HS-5 (cell line): ENCODE data around the gene EIF2D.
"Not testable (repeated sequence)": the region's sequence is repeated elsewhere in the genome, so short reads cannot be mapped to it uniquely, and the experiment has no call there.

Experiments
- DNase-seq: peaks from one replicate; pipeline ENCODE4 v3.0.0-alpha.2; 2012; ENCODE audit warnings: low read depth

The EIF2D gene

GRCh38 chr1:206612129-206612876 lies at the start of gene EIF2D:
TSS of gene EIF2D (minus strand) at chr1:206612465. CDS start at chr1:206612342, 123 bp downstream.
- DNase-seq = no peak

DNA sequence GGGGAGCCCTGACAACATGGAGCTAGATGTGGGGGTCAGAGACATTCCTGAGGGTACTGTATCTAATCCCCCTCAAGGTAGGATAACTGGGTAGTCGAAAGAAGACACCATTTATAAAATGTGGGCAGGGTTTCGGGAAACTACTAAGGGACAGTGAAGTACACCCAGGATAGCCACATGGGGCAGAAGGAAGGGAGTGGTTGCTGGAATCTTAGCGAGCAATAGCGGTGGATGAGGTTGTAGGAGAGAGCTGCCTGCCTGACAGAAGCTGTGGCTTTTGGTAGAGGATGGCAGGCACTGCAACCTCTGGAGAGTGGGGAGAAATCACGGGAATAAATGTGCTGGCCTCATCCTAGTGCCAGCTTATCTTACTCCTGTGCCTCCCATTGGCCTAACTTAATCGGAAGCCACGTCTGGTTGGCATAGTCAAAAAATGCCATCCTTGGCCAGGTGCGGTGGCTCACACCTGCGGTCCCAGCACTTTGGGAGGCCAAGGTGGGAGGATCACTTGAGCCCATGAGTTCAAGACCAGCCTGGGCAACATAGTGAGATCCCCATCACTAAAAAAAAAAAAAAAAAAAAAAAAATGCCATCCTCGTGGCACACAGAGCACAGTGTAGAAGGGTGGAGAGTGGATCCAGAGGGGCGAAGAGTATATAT lies 49.0 kb upstream of the EIF2D start:
- no peak for DNase-seq

- no peak for DNase-seq
Observed at GRCh38 chr1:206660136-206660535, 47.9 kb upstream of the EIF2D start.

DNA sequence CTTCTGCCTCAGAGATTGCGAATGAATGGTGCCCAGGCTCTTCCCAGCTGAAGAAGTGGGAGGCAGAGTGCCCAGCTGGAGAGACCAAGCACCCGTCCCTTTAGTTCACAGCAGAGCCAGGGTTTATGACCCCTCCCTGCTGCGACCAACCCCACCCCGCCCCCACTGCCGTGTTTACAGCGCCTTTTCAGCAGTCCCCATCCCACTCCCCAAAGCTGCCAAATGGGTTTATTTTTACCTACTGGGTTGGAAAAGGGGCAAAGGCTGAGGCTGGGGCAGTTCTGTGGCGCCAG lies 46.7 kb upstream of the EIF2D start:
- DNase-seq = no peak

GRCh38 chr1:206658264-206658980 lies 46.2 kb upstream of the EIF2D start:
- DNase-seq = no peak

DNA sequence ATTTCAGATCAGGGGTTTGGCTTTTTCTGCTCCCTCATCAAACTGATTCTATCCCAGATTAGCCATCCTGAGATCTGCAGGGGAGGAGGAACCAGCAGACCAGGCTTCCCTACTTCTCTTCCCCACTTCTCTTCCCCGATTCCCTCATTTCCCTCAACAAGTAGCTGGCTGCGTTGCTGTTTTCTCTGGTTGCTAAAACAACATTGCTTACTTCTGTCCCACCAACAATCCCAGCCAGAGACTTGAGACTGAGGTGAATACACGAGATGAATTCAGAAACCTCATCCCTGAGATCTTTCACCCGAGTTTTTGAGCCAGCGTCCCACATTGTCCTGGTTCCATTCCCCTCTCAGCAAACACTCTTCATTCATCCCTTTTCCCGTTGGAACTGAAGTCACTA lies 45.5 kb upstream of the EIF2D start:
- DNase-seq = no peak

GRCh38 chr1:206656936-206657335 lies 44.7 kb upstream of the EIF2D start:
- no peak for DNase-seq

DNA sequence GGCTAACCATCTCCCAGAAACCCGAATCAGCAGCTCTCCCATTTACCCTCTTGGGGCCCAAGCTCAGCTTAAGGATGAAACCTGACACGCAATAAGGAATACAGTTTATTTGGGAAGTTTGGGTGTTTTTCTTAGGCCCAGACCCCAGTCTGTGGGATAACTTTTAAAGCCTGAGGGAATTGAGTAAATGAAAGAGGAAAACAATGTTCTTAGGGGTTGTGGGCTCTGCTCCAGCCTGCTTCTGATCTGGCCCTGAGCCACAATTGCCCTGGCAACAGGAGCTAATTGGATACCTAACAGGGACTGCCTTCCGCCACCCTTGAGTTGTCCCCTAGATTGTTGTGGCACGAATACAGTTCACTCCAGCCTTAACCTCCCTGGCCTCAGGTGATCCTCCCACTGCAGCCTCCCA lies 43.2 kb upstream of the EIF2D start:
- DNase-seq = no peak

DNA sequence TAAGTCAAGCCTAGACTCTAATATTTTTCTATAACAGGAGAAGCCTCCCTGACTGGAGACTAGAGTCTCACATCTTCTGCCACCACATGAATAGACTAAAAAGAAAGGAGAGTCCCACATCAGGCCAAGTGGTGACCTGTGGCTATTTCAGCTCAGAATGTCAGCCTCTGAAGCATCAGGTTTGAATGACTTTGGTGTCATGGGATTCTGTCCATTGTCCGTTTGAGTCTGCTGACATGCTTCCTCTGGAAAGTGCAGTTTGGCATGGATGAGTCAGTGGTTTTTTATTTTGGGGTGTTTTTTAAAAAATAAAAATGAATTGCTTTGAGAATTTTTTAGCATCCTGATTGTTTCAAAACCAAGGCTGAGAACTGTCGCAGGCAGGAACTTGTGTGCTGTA lies 42.6 kb upstream of the EIF2D start:
- DNase-seq = no peak

GRCh38 chr1:206653715-206654459 lies 41.6 kb upstream of the EIF2D start:
- DNase-seq = no peak

GRCh38 chr1:206651958-206652890 lies 40.0 kb upstream of the EIF2D start:
- no peak for DNase-seq

GRCh38 chr1:206651014-206651413 lies 38.7 kb upstream of the EIF2D start:
- DNase-seq = no peak

DNA sequence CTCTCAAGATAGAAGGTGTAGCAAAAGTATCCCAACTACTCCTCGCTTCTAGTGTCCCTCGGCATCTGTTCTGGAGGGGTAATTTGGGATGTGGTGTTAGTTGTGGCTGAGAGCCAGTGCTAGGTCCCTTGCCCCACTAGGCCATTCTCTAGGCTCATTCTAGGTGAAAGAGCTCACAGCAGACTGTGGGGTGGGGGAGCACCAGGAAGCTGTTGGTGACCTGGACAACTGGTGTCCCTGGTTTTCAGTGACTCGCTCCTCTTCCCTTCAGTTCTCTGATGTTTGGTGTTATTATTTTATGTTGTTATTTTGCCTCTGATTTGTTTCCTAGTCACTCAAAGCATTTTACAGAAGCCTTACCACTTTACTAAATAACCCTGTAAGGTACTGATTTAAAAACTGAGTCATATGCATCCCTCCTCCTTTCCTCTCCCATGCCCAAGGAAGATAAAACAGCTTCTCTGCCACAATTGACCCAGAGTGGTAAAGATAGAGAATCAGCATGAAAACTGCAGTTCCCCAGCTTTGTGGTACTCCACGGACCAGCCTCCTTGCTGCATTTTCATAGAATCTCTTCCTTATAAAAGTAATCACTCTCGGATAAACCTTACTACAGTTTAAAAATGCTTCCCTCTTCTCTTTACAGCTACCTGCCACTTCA lies 37.1 kb upstream of the EIF2D start:
- DNase-seq = no peak

GRCh38 chr1:206647224-206647623 lies 35.0 kb upstream of the EIF2D start:
- DNase-seq = no peak

DNA sequence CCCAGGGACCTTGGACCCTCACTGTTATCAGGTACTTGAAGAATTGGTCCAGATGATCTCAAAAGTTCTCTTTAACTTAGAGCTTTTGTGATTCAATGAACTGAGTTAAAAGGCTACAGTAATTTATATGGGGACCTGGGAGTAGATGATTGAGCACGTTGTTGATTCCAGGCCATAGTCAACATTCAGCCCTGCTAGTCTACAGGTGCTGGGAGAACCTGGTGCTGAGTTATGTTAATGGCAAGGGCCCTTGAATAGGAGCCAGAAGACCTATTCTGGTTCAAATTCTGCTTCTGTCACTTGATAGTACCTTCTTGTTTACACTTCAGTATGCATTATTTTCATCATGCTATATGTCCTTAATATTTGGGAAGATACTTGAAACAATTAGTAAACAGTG lies 34.2 kb upstream of the EIF2D start:
- DNase-seq = no peak

GRCh38 chr1:206643118-206643698 lies 30.9 kb upstream of the EIF2D start:
- DNase-seq = no peak

DNA sequence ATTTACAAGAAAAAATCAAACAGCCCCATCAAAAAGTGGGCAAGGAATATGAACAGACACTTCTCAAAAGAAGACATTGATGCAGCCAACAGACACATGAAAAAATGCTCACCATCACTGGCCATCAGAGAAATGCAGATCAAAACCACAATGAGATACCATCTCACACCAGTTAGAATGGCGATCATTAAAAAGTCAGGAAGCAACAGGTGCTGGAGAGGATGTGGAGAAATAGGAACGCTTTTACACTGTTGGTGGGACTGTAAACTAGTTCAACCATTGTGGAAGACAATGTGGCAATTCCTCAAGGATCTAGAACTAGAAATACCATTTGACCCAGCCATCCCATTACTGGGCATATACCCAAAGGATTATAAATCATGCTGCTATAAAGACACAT lies 29.8 kb upstream of the EIF2D start:
- not testable (repeated sequence) for DNase-seq

DNA sequence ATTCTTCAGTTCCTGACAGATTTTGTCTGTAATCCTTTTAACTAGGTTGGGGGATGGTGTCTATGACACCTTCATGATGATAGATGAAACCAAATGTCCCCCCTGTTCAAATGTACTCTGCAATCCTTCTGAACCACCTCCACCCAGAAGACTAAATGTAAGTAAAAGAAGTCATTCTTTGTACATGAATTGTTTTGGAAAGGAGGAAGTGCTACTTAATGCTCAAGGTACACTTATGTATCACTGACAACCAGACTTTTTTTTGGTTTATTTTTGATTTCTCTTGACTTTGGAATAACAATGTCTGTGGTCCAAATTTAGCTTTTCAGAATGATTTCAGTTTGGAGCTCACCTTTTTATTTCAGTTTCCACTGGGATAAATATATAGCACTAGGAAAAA lies 25.3 kb upstream of the EIF2D start:
- DNase-seq = peak; percentile 5

DNA sequence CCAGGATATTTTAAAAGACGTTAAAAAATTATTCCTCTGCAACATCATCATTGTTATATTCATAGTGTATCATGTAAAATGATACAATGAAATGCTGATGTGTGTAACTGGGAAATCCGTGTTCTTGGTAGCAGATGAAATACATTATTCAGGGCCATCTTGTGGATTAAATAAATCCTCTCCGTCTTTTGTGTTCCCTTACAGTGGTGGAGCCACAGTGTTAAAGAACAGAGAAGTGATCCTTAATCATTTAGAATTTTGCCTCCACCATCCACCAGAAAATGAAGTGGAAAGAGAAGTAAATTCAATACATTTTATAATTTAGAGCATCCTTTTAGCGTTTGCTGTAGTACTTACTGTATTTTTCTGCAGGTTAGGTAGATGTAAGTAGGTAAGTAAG lies 24.4 kb upstream of the EIF2D start:
- DNase-seq = peak; percentile 10

- DNase-seq = peak; percentile 11
Observed at GRCh38 chr1:206635978-206636345, 23.7 kb upstream of the EIF2D start.
